Parathyroid adenoma (tissue), 2 donors: ENCODE results near the gene NAV2.

Source experiments
- H2AFZ ChIP-seq: fragments of 300-600 bp; sonication (generic); one replicate; pipeline ENCODE4 v1.7.0; 2017; ENCODE audit warnings: antibody characterized with exemption, mild to moderate bottlenecking
- H3K27ac ChIP-seq: fragments of 300-600 bp; sonication (generic); one replicate; pipeline ENCODE4 v1.7.0; 2017
- H3K27me3 ChIP-seq: fragments of 300-600 bp; sonication (generic); one replicate; pipeline ENCODE4 v1.7.0; 2017; ENCODE audit warnings: low read length; ENCODE audit not compliant: control insufficient read depth, insufficient read depth
- H3K36me3 ChIP-seq: fragments of 300-600 bp; sonication (generic); one replicate; pipeline ENCODE4 v1.7.0; 2017; ENCODE audit warnings: low read length; ENCODE audit not compliant: control insufficient read depth, insufficient read depth
- H3K4me1 ChIP-seq: fragments of 300-600 bp; sonication (generic); one replicate; pipeline ENCODE4 v1.7.0; 2017; ENCODE audit warnings: control low read depth
- H3K4me2 ChIP-seq: fragments of 300-600 bp; sonication (generic); one replicate; pipeline ENCODE4 v1.7.0; 2017; ENCODE audit warnings: low read length
- H3K4me3 ChIP-seq: fragments of 300-600 bp; sonication (generic); one replicate; pipeline ENCODE4 v1.7.0; 2017; ENCODE audit warnings: low read depth, low read length
- H3K79me2 ChIP-seq: fragments of 300-600 bp; sonication (generic); one replicate; pipeline ENCODE4 v1.7.0; 2017; ENCODE audit warnings: control low read depth
- H3K9ac ChIP-seq: fragments of 300-600 bp; sonication (generic); one replicate; pipeline ENCODE4 v1.7.0; 2017; ENCODE audit warnings: mild to moderate bottlenecking
- H3K9me3 ChIP-seq: fragments of 300-600 bp; sonication (generic); one replicate; pipeline ENCODE4 v1.7.0; 2017; ENCODE audit warnings: low read length; ENCODE audit not compliant: control insufficient read depth
- TF ChIP-seq, protein P1 (sequence below): fragments of 300-600 bp; sonication (generic); IDR thresholded peaks from one replicate; pipeline ENCODE4 v1.7.0; 2017; ENCODE audit warnings: antibody characterized with exemption, mild to moderate bottlenecking
- donor health status: primary hyperparathyroidism.

NAV2 gene

DNA sequence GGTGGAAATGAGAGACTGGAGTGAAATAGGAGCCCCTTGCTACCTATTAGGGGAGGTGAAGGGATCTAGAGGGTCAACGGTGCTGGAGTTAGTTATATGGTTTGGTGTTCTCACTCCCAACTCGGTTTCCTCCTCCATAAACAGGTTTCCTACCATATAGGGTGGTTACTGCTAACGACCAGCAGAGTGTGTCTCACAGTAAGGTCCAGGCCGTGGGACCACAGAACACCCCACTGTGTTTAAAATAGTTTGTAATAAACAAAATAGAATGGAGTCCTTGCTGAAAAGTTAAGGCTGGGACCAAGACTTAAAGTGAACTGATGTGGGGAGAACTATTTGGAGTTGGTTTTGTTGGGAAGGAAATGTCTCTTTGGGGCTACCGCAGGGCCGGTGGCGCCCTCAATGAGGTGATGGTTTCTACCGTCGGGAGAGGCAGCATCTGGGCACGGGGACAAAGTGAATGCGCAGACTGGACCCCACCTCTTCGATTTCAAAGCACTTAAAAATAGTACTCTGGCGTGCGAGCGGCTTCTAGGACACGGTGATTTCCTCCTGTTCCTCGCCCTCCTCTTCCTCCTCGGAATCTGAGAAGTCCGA lies 443.1 kb downstream of the NAV2 start:
- Histone ChIP-seq H3K4me1 (no peaks in the 10 kb centered on the region), H2AFZ (peak overlapping the region; percentile 50), H3K4me2 (no peak overlapping the region), H3K4me3 (no peak overlapping the region), H3K79me2 (no peaks in the 10 kb centered on the region), H3K27ac (no peak overlapping the region), H3K9me3 (no peaks in the 10 kb centered on the region), H3K9ac (no peak overlapping the region), H3K36me3 (no peaks in the 10 kb centered on the region), H3K27me3 (no peaks in the 10 kb centered on the region)
- TF ChIP-seq, protein P1, sequence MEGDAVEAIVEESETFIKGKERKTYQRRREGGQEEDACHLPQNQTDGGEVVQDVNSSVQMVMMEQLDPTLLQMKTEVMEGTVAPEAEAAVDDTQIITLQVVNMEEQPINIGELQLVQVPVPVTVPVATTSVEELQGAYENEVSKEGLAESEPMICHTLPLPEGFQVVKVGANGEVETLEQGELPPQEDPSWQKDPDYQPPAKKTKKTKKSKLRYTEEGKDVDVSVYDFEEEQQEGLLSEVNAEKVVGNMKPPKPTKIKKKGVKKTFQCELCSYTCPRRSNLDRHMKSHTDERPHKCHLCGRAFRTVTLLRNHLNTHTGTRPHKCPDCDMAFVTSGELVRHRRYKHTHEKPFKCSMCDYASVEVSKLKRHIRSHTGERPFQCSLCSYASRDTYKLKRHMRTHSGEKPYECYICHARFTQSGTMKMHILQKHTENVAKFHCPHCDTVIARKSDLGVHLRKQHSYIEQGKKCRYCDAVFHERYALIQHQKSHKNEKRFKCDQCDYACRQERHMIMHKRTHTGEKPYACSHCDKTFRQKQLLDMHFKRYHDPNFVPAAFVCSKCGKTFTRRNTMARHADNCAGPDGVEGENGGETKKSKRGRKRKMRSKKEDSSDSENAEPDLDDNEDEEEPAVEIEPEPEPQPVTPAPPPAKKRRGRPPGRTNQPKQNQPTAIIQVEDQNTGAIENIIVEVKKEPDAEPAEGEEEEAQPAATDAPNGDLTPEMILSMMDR, result no peak

DNA sequence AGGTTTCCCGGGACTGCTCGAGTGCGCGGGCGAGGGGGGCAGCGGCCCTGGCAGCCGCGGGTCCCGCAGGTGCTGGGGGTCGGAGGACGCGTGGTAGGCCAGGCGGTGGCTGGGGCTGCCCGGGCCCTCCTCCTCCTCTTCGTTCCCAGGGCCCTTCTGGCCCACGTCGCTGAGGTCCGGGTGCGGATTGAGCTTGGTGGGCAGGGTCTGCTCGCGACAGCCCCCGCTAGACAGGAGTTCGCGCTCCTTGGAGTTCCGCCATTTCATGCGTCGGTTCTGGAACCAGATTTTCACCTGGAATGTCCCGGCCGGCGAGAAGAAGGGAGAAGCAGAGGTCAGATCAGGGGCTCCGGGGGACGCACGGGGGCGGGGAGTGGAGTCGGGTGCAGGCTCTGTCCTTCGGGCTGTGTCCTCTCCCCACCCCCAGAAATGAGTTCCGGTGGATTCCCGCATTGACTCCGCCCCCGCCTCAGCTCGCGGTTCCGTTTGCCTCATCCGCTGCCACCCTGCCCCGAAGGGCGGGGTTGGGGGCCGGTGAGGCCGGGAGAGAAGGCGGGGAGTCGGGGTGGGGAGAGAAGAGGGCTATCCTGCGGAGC lies 443.7 kb downstream of the NAV2 start:
- Histone ChIP-seq H3K36me3 (no peaks in the 10 kb centered on the region), H3K4me3 (peak overlapping the region; percentile 11)

DNA sequence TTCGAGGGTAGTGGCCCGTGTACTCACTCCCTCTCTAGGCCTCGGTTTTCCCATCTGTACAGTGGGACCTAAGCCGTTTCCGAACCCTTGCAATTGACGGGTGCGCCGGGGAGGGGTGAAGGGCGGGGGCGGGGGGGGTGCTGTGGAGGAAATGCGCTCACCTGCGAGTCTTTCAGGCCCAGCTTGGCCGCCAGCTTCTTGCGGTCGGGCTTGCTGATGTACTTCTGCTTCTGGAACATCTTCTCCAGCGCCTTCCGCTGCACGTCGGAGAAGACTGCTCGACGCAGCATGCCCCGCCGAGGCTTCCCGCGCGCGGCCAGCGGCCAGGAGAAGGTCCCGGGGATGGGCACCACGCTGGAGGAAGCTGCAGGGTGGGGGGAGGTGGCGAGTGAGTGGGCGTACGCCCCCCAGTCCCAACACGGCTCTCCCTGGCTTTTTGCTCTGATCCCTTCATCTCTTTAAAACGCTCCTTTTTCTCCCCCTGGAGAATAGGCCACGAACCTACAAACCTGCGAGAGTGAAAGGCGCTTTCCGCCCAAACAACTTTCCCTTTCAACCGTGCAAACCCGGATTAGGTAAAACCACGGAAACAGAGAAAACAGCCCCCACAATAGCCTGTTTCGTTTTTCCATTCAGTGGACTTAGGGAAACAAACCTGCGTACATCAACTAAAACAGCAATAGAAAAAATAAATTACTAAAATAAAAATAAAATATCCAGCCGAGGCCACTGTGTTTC lies 444.4 kb downstream of the NAV2 start:
- H3K9me3 ChIP-seq, result no peaks in the 10 kb centered on the region
- no peak overlapping the region for H3K9ac ChIP-seq
- H3K4me3 ChIP-seq, result no peak overlapping the region
- no peaks in the 10 kb centered on the region for H3K27me3 ChIP-seq
- no peaks in the 10 kb centered on the region for H3K4me1 ChIP-seq
- TF ChIP-seq, protein P1, result no peak
- no peak overlapping the region for H2AFZ ChIP-seq
- no peak overlapping the region for H3K27ac ChIP-seq
- no peaks in the 10 kb centered on the region for H3K36me3 ChIP-seq
- H3K79me2 ChIP-seq, result no peaks in the 10 kb centered on the region
- no peak overlapping the region for H3K4me2 ChIP-seq

More for the DNA sequence above, 443.7 kb downstream of the NAV2 start:
- Histone ChIP-seq H3K27ac (no peak overlapping the region), H3K4me2 (no peak overlapping the region), H3K4me1 (no peaks in the 10 kb centered on the region), H3K9me3 (no peaks in the 10 kb centered on the region), H3K79me2 (no peaks in the 10 kb centered on the region), H3K27me3 (no peaks in the 10 kb centered on the region), H2AFZ (peak overlapping the region; percentile 50), H3K9ac (no peak overlapping the region)
- TF ChIP-seq, protein P1, result no peak

DNA sequence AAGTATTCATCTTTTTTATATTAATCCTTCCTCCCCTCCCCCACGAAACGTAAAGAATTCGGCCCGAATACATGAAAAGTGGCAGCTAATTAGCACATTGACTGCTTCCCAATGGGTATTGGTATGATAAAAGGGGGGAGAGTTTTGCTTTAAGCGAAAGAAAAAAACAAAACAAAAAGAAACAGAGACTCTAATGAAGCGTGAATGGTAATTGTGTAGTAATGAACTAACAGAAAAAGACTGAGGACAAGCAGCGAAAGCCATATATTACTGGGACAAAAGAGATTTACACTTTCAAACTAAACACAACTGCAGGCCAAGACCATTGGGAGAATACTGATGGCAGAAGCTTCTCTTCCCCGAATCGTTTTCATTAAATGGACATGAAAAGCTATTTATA lies 445.1 kb downstream of the NAV2 start:
- TF ChIP-seq, protein P1, result no peak
- Histone ChIP-seq H3K27me3 (no peaks in the 10 kb centered on the region), H3K4me1 (no peaks in the 10 kb centered on the region), H3K9ac (no peak overlapping the region), H3K4me3 (no peak overlapping the region), H3K36me3 (no peaks in the 10 kb centered on the region), H3K9me3 (no peaks in the 10 kb centered on the region), H3K79me2 (no peaks in the 10 kb centered on the region), H3K4me2 (no peak overlapping the region), H3K27ac (no peak overlapping the region), H2AFZ (no peak overlapping the region)
